SK-N-MC (cell line): ENCODE results near the gene SNAP47.

Experiments
- EZH2 ChIP-seq: fragments of 200-600 bp; sonication (generic); IDR thresholded peaks from one replicate; pipeline ENCODE4 v1.6.1; 2017; ENCODE audit warnings: antibody characterized with exemption
- FOXP2 ChIP-seq: optimal IDR thresholded peaks from 2 replicates; pipeline ENCODE3; 2011; ENCODE audit warnings: mild to moderate bottlenecking, moderate library complexity; ENCODE audit not compliant: insufficient read depth; ENCODE audit errors: extremely low read length, control extremely low read depth
- POLR2AphosphoS5 ChIP-seq: IDR thresholded peaks from 2 replicates; pipeline ENCODE4 v1.6.1; 2012; ENCODE audit warnings: mild to moderate bottlenecking, low read depth, low read length, borderline replicate concordance

DNA sequence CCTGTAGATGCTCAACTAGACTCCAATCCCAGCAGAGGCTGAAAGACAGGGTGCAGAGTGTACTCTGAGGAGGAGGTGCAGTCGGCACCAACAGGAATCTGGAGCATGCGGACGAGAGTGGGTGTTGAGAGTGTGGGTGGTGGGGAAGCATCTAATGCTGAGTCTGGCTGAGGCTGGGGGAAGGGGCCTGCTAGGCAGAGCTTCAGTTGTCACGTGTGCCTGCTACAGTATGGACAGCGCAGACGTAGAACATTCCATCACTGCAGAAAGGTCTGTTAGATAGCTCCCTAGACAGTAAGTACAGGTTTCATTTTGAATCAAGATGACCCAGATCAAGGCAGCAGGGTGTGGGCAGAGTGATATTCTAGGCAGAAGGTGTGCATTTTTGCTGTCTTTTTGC lies 23.1 kb downstream of the SNAP47 start:
- TF ChIP-seq POLR2AphosphoS5 (no peak), EZH2 (no peak), FOXP2 (no peak)
